Panc1 (cell line): ENCODE results near the gene CHKB.

Experiments
- POLR2AphosphoS5 ChIP-seq: IDR thresholded peaks from 2 replicates; pipeline ENCODE4 v1.6.1; 2012; ENCODE audit warnings: mild to moderate bottlenecking, low read depth, low read length, moderate library complexity
- SIN3A ChIP-seq: IDR thresholded peaks from 2 replicates; pipeline ENCODE4 v1.6.1; 2012; ENCODE audit warnings: low read depth, mild to moderate bottlenecking, low read length, moderate library complexity, borderline replicate concordance; ENCODE audit not compliant: insufficient read depth
- TF ChIP-seq, protein P1 (sequence below): fragments of 450-650 bp; IDR thresholded peaks from 2 replicates; pipeline ENCODE4 v1.5.1; 2017; ENCODE audit warnings: mild to moderate bottlenecking
- TF ChIP-seq, protein P2 (sequence below), 2 experiments: IDR thresholded peaks; 2 replicates each; pipeline ENCODE4 v1.6.1; 2011 to 2012; ENCODE audit warnings: low read depth in 2 of 2, control low read depth in 1 of 2, low read length in 1 of 2, mild to moderate bottlenecking in 1 of 2, moderate library complexity in 1 of 2; ENCODE audit not compliant: insufficient read depth in 1 of 2

- TF ChIP-seq, protein P1, sequence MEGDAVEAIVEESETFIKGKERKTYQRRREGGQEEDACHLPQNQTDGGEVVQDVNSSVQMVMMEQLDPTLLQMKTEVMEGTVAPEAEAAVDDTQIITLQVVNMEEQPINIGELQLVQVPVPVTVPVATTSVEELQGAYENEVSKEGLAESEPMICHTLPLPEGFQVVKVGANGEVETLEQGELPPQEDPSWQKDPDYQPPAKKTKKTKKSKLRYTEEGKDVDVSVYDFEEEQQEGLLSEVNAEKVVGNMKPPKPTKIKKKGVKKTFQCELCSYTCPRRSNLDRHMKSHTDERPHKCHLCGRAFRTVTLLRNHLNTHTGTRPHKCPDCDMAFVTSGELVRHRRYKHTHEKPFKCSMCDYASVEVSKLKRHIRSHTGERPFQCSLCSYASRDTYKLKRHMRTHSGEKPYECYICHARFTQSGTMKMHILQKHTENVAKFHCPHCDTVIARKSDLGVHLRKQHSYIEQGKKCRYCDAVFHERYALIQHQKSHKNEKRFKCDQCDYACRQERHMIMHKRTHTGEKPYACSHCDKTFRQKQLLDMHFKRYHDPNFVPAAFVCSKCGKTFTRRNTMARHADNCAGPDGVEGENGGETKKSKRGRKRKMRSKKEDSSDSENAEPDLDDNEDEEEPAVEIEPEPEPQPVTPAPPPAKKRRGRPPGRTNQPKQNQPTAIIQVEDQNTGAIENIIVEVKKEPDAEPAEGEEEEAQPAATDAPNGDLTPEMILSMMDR, result no peak
- TF ChIP-seq, protein P2, sequence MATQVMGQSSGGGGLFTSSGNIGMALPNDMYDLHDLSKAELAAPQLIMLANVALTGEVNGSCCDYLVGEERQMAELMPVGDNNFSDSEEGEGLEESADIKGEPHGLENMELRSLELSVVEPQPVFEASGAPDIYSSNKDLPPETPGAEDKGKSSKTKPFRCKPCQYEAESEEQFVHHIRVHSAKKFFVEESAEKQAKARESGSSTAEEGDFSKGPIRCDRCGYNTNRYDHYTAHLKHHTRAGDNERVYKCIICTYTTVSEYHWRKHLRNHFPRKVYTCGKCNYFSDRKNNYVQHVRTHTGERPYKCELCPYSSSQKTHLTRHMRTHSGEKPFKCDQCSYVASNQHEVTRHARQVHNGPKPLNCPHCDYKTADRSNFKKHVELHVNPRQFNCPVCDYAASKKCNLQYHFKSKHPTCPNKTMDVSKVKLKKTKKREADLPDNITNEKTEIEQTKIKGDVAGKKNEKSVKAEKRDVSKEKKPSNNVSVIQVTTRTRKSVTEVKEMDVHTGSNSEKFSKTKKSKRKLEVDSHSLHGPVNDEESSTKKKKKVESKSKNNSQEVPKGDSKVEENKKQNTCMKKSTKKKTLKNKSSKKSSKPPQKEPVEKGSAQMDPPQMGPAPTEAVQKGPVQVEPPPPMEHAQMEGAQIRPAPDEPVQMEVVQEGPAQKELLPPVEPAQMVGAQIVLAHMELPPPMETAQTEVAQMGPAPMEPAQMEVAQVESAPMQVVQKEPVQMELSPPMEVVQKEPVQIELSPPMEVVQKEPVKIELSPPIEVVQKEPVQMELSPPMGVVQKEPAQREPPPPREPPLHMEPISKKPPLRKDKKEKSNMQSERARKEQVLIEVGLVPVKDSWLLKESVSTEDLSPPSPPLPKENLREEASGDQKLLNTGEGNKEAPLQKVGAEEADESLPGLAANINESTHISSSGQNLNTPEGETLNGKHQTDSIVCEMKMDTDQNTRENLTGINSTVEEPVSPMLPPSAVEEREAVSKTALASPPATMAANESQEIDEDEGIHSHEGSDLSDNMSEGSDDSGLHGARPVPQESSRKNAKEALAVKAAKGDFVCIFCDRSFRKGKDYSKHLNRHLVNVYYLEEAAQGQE (IDR thresholded peaks at IDR 0.05; ENCODE audit: insufficient read depth in 1 of 2, low read depth in 2 of 2, low read length in 1 of 2), result no peak
- TF ChIP-seq SIN3A (no peak), POLR2AphosphoS5 (no peak)
Measured at GRCh38 chr22:50535113-50535512, 47.5 kb downstream of the CHKB start.
